GM23338 (cell line): Measurements from ENCODE around the gene SORCS2. TPM values are rescaled to one million over a fixed set of nuclear protein-coding genes. Genes with fewer than 3 reads are reported as not detected.

Experiments
- ATAC-seq: fragments of 200-7000 bp; cut with Tn5 transposase; 3 replicates; pipeline ENCODE4 v1.9.1; 2020
- DNase-seq: peaks from one replicate; pipeline ENCODE4 v3.0.0-alpha.2; 2015; ENCODE audit warnings: low spot score
- H2AFZ ChIP-seq: fragments of 200-600 bp; sonication (generic); 2 replicates; pipeline ENCODE4 v1.8.0; 2016; ENCODE audit warnings: antibody characterized with exemption, mild to moderate bottlenecking, moderate library complexity
- H3F3A ChIP-seq: fragments of 200-600 bp; sonication (generic); replicated peaks from 2 replicates; pipeline ENCODE4 v1.8.0; 2017; ENCODE audit warnings: antibody characterized with exemption, mixed run types, low read depth
- H3K27ac ChIP-seq: fragments of 200-600 bp; sonication (generic); 2 replicates; pipeline ENCODE4 v1.6.1; 2016; ENCODE audit warnings: low read depth
- H3K27me3 ChIP-seq: fragments of 200-600 bp; sonication (generic); 2 replicates; pipeline ENCODE4 v1.8.0; 2016; ENCODE audit warnings: mild to moderate bottlenecking, mixed run types, moderate library complexity; ENCODE audit not compliant: insufficient read depth
- H3K36me3 ChIP-seq: fragments of 200-600 bp; sonication (generic); 2 replicates; pipeline ENCODE4 v1.8.0; 2016; ENCODE audit warnings: mild to moderate bottlenecking; ENCODE audit not compliant: insufficient read depth
- H3K4me1 ChIP-seq: fragments of 200-600 bp; sonication (generic); 2 replicates; pipeline ENCODE4 v1.8.0; 2016; ENCODE audit warnings: mild to moderate bottlenecking, moderate library complexity; ENCODE audit not compliant: insufficient read depth
- H3K4me2 ChIP-seq: fragments of 200-600 bp; sonication (generic); 2 replicates; pipeline ENCODE4 v1.7.1; 2017; ENCODE audit warnings: mixed run types
- H3K4me3 ChIP-seq: fragments of 200-600 bp; sonication (generic); 2 replicates; pipeline ENCODE4 v1.6.1; 2016; ENCODE audit warnings: mixed run types
- H3K79me2 ChIP-seq: fragments of 200-600 bp; sonication (generic); replicated peaks from 2 replicates; pipeline ENCODE4 v1.8.0; 2017; ENCODE audit warnings: mild to moderate bottlenecking; ENCODE audit not compliant: insufficient read depth
- H3K9me2 ChIP-seq: fragments of 200-600 bp; sonication (generic); 2 replicates; pipeline ENCODE4 v1.8.0; 2017; ENCODE audit not compliant: insufficient read depth
- H4K20me1 ChIP-seq: fragments of 200-600 bp; sonication (generic); replicated peaks from 2 replicates; pipeline ENCODE4 v1.8.0; 2017; ENCODE audit warnings: mild to moderate bottlenecking; ENCODE audit not compliant: insufficient read depth
- H3K27ac Mint-ChIP-seq: 2 replicates; pipeline ENCODE4 v1.8.0; 2020; ENCODE audit warnings: inconsistent platforms, mild to moderate bottlenecking, moderate library complexity, mixed read lengths
- H3K27me3 Mint-ChIP-seq: 3 replicates; pipeline ENCODE4 v1.8.0; 2022; ENCODE audit warnings: low read depth, mild to moderate bottlenecking, moderate library complexity, mixed read lengths, inconsistent platforms; ENCODE audit not compliant: insufficient read depth, poor library complexity
- H3K36me3 Mint-ChIP-seq: 3 replicates; pipeline ENCODE4 v1.8.0; 2021; ENCODE audit warnings: low read depth, mild to moderate bottlenecking, inconsistent platforms, moderate library complexity, mixed read lengths
- H3K4me1 Mint-ChIP-seq: 3 replicates; pipeline ENCODE4 v1.8.0; 2020; ENCODE audit warnings: mild to moderate bottlenecking, inconsistent platforms, mixed read lengths
- H3K4me3 Mint-ChIP-seq: 3 replicates; pipeline ENCODE4 v1.8.0; 2021; ENCODE audit warnings: moderate library complexity, mild to moderate bottlenecking, inconsistent platforms, mixed read lengths
- H3K9me3 Mint-ChIP-seq: 3 replicates; pipeline ENCODE4 v1.8.0; 2020; ENCODE audit warnings: moderate library complexity, mild to moderate bottlenecking, inconsistent platforms, mixed read lengths
- CREB1 ChIP-seq: fragments of 250-450 bp; sonication (Bioruptor Pico); IDR thresholded peaks from 2 replicates; pipeline ENCODE4 v1.5.0; 2020; ENCODE audit warnings: low read depth, mild to moderate bottlenecking, moderate library complexity
- CTCF ChIP-seq, 2 experiments: fragments of 200-600 bp in 1 of 2; sonication (generic) in 1 of 2; conservative IDR thresholded peaks; 2 replicates each; pipeline versions ENCODE4 v1.5.1 to v1.6.1; 2016 to 2017; ENCODE audit warnings: antibody characterized with exemption in 2 of 2, low read depth in 2 of 2, mild to moderate bottlenecking in 2 of 2, moderate library complexity in 1 of 2
- ETS1 ChIP-seq: IDR thresholded peaks from 2 replicates; pipeline ENCODE4 v1.6.1; 2016; ENCODE audit warnings: antibody characterized with exemption
- EZH2 ChIP-seq: fragments of 200-600 bp; sonication (generic); IDR thresholded peaks from one replicate; pipeline ENCODE4 v1.8.0; 2017; ENCODE audit warnings: antibody characterized with exemption, mild to moderate bottlenecking, low read depth; ENCODE audit not compliant: unreplicated experiment
- EZH2phosphoT487 ChIP-seq: fragments of 200-600 bp; sonication (generic); IDR thresholded peaks from one replicate; pipeline ENCODE4 v1.8.1; 2018; ENCODE audit warnings: antibody characterized with exemption; ENCODE audit not compliant: unreplicated experiment
- JUNB ChIP-seq: IDR thresholded peaks from one replicate; pipeline ENCODE4 v1.6.1; 2016; ENCODE audit warnings: antibody characterized with exemption; ENCODE audit not compliant: unreplicated experiment
- NANOG ChIP-seq: IDR thresholded peaks from 2 replicates; pipeline ENCODE4 v1.6.1; 2016; ENCODE audit warnings: antibody characterized with exemption, borderline replicate concordance
- POLR2AphosphoS5 ChIP-seq: IDR thresholded peaks from 2 replicates; pipeline ENCODE4 v1.6.1; 2016; ENCODE audit warnings: antibody characterized with exemption, low read depth
- REST ChIP-seq: IDR thresholded peaks from one replicate; pipeline ENCODE4 v1.6.1; 2018; ENCODE audit warnings: antibody characterized with exemption; ENCODE audit not compliant: unreplicated experiment
- STAT1 ChIP-seq: IDR thresholded peaks from one replicate; pipeline ENCODE4 v1.6.1; 2016; ENCODE audit warnings: antibody characterized with exemption; ENCODE audit not compliant: unreplicated experiment
- ZNF114 ChIP-seq: fragments of 250-450 bp; sonication (Bioruptor Pico); IDR thresholded peaks from 2 replicates; pipeline ENCODE4 v1.5.0; 2020; ENCODE audit warnings: mild to moderate bottlenecking, moderate library complexity
- ZNF331 ChIP-seq: fragments of 250-450 bp; sonication (Bioruptor Pico); IDR thresholded peaks from 2 replicates; pipeline ENCODE4 v1.5.0; 2020; ENCODE audit warnings: low read depth, mild to moderate bottlenecking, moderate library complexity
- polyA plus RNA-seq: library from polyadenylated mRNA; unstranded; fragments of >200 nt; fragmentation: Nextera tagmentation; extraction: Ambion mirVana; gene quantifications from 2 replicates; pipeline ENCODE4 v1.2.1, GENCODE V29; 2016
- total RNA-seq: library from RNA; depleted of rRNA; stranded (reverse); fragments of >200 nt; shearing (Covaris generic); gene quantifications from 2 replicates; pipeline ENCODE4 v1.2.3, GENCODE V29; 2014

The SORCS2 gene
- total and polyA plus RNA-seq, 2 experiments from 2014 or later, result 0.47 to 2.4 TPM

GRCh38 chr4:7146786-7147115 is 45.6 kb upstream of the SORCS2 start:
- no peak for DNase-seq

GRCh38 chr4:7147261-7147660 is 45.1 kb upstream of the SORCS2 start:
- no peak for ATAC-seq
- no peak overlapping the region for H3K27ac Mint-ChIP-seq
- no peak overlapping the region for H3K4me2 ChIP-seq
- no peaks in the 10 kb centered on the region for H3K36me3 Mint-ChIP-seq
- H3K9me2 ChIP-seq, result no peaks in the 10 kb centered on the region
- H3K27me3 Mint-ChIP-seq, result peaks cover 11% of the 10 kb centered on the region
- H3F3A ChIP-seq, result no peaks in the 10 kb centered on the region
- H2AFZ ChIP-seq, result no peak overlapping the region
- DNase-seq, result no peak
- no peaks in the 10 kb centered on the region for H3K79me2 ChIP-seq
- H3K27me3 ChIP-seq, result no peaks in the 10 kb centered on the region
- no peaks in the 10 kb centered on the region for H3K9me3 Mint-ChIP-seq
- H3K4me1 ChIP-seq, result no peaks in the 10 kb centered on the region
- H3K27ac ChIP-seq, result no peak overlapping the region
- H3K4me3 ChIP-seq, result no peak overlapping the region
- no peaks in the 10 kb centered on the region for H3K36me3 ChIP-seq
- no peak overlapping the region for H3K4me3 Mint-ChIP-seq
- no peaks in the 10 kb centered on the region for H3K4me1 Mint-ChIP-seq
- H4K20me1 ChIP-seq, result no peaks in the 10 kb centered on the region
- TF ChIP-seq ZNF331 (CRISPR knock-in tag) (no peak), REST (no peak), CTCF (conservative IDR thresholded peaks at IDR 0.05; ENCODE audit: low read depth in 2 of 2) (no peak), EZH2 (no peak), JUNB (no peak), STAT1 (no peak), EZH2phosphoT487 (no peak), ZNF114 (CRISPR knock-in tag) (no peak), NANOG (no peak), POLR2AphosphoS5 (no peak), CREB1 (CRISPR knock-in tag) (no peak)

More at GRCh38 chr4:7146786-7147115, 45.6 kb upstream of the SORCS2 start:
- no peak for TF ChIP-seq ETS1
- TF ChIP-seq CTCF (conservative IDR thresholded peaks at IDR 0.05; ENCODE audit: low read depth in 2 of 2), result no peak
- no peak for TF ChIP-seq POLR2AphosphoS5
- Mint-ChIP-seq H3K36me3 (no peaks in the 10 kb centered on the region), H3K4me1 (no peaks in the 10 kb centered on the region), H3K4me3 (no peak overlapping the region), H3K27ac (no peak overlapping the region), H3K27me3 (peaks cover 11% of the 10 kb centered on the region), H3K9me3 (no peaks in the 10 kb centered on the region)
- Histone ChIP-seq H3K27me3 (no peaks in the 10 kb centered on the region), H3K79me2 (no peaks in the 10 kb centered on the region), H3K4me3 (no peak overlapping the region), H3K36me3 (no peaks in the 10 kb centered on the region), H3F3A (no peaks in the 10 kb centered on the region), H4K20me1 (no peaks in the 10 kb centered on the region), H3K9me2 (no peaks in the 10 kb centered on the region), H3K27ac (no peak overlapping the region), H3K4me2 (no peak overlapping the region), H2AFZ (no peak overlapping the region), H3K4me1 (no peaks in the 10 kb centered on the region)
- no peak; the same call in 2 of the 3 replicates for ATAC-seq
